GM18861 (cell line): ENCODE results near the gene CNTNAP2.
"Not testable (repeated sequence)": the region's sequence is repeated elsewhere in the genome, so short reads cannot be mapped to it uniquely, and the experiment has no call there.

Experiments
- ATAC-seq: cut with Tn5 transposase; IDR thresholded peaks from one replicate; pipeline ENCODE4 v1.9.1; 2021; ENCODE audit not compliant: unreplicated experiment

The CNTNAP2 gene

GRCh38 chr7:148304456-148304855 lies 2187.9 kb downstream of the CNTNAP2 start:
- ATAC-seq, result no peak

GRCh38 chr7:148306759-148307158 lies 2190.2 kb downstream of the CNTNAP2 start:
- no peak for ATAC-seq

- ATAC-seq, result no peak
These were observed 2201.7 kb downstream of the CNTNAP2 start for GRCh38 chr7:148318102-148318811.

- ATAC-seq, result no peak
These were observed 2202.2 kb downstream of the CNTNAP2 start for GRCh38 chr7:148318838-148319237.

- no peak for ATAC-seq
These were observed 2202.8 kb downstream of the CNTNAP2 start for GRCh38 chr7:148319316-148319808.

GRCh38 chr7:148325208-148325607 lies 2208.6 kb downstream of the CNTNAP2 start:
- ATAC-seq, result no peak

- no peak for ATAC-seq
These were observed 2210.8 kb downstream of the CNTNAP2 start for GRCh38 chr7:148327379-148327778.

- no peak for ATAC-seq
These were observed 2212.3 kb downstream of the CNTNAP2 start for GRCh38 chr7:148328906-148329305.

GRCh38 chr7:148330124-148330818 lies 2213.7 kb downstream of the CNTNAP2 start:
- no peak for ATAC-seq

GRCh38 chr7:148330822-148331221 lies 2214.2 kb downstream of the CNTNAP2 start:
- no peak for ATAC-seq

- ATAC-seq, result not testable (repeated sequence)
These were observed 2214.9 kb downstream of the CNTNAP2 start for GRCh38 chr7:148331456-148331855.

GRCh38 chr7:148332191-148333186 lies 2215.9 kb downstream of the CNTNAP2 start:
- no peak for ATAC-seq

GRCh38 chr7:148334441-148334956 lies 2217.9 kb downstream of the CNTNAP2 start:
- no peak for ATAC-seq

- no peak for ATAC-seq
These were observed 2218.5 kb downstream of the CNTNAP2 start for GRCh38 chr7:148334959-148335577.

GRCh38 chr7:148335790-148336189 lies 2219.2 kb downstream of the CNTNAP2 start:
- no peak for ATAC-seq

GRCh38 chr7:148336411-148336810 lies 2219.8 kb downstream of the CNTNAP2 start:
- no peak for ATAC-seq

GRCh38 chr7:148337246-148337965 lies 2220.8 kb downstream of the CNTNAP2 start:
- no peak for ATAC-seq

GRCh38 chr7:148337995-148338747 lies 2221.6 kb downstream of the CNTNAP2 start:
- no peak for ATAC-seq
